Gastroesophageal sphincter (tissue), 3 donors: ENCODE measurements around the gene KCNMB1.

ENCODE experiments used
- CTCF ChIP-seq, 4 experiments: fragments of 200-600 bp in 2 of 4; fragments of 450-650 bp in 2 of 4; sonication (generic) in 1 of 4; IDR thresholded peaks; one replicate each; pipeline ENCODE4 v1.5.1; 2017 to 2019; ENCODE audit warnings: antibody characterized with exemption in 4 of 4, mild to moderate bottlenecking in 2 of 4, moderate library complexity in 2 of 4
- POLR2A ChIP-seq, 2 donors: fragments of 450-650 bp; IDR thresholded peaks; one replicate each; pipeline ENCODE4 v1.6.1; 2017; ENCODE audit warnings: antibody characterized with exemption in 2 of 2, mild to moderate bottlenecking in 2 of 2, moderate library complexity in 1 of 2

GRCh38 chr5:170383227-170383626, 5.9 kb downstream of the KCNMB1 start:
- TF ChIP-seq POLR2A (IDR thresholded peaks at IDR 0.05) (no peak), CTCF (IDR thresholded peaks at IDR 0.05) (no peak)
